NCI-H1694 treated with DMSO at 0.1 percent for 48 hours (cell line): ENCODE data around the gene RELN.

Experiments used
- DNase-seq: peaks from one replicate; lab custom pipeline; 2025; lab: John Stamatoyannopoulos, UW

Gene RELN

GRCh38 chr7:103989785-103990767 is 618 bp upstream of the RELN start:
- DNase-seq: peak; percentile 77

- DNase-seq: peak; percentile 47
Measured at GRCh38 chr7:103988468-103989199, 824 bp downstream of the RELN start.

GRCh38 chr7:103987451-103987850 is 2.0 kb downstream of the RELN start:
- no peak for DNase-seq

GRCh38 chr7:103985565-103986126 is 3.8 kb downstream of the RELN start:
- no peak for DNase-seq

- no peak for DNase-seq
Measured at GRCh38 chr7:103984050-103984449, 5.4 kb downstream of the RELN start.

- DNase-seq: no peak
Measured at GRCh38 chr7:103983201-103983977, 6.1 kb downstream of the RELN start.

GRCh38 chr7:103981003-103981423 is 8.4 kb downstream of the RELN start:
- DNase-seq: no peak

GRCh38 chr7:103972779-103973434 is 16.6 kb downstream of the RELN start:
- no peak for DNase-seq

- DNase-seq: no peak
Measured at GRCh38 chr7:103967401-103967800, 22.1 kb downstream of the RELN start.

- DNase-seq: no peak
Measured at GRCh38 chr7:103966593-103967277, 22.7 kb downstream of the RELN start.

GRCh38 chr7:103964269-103964668 is 25.2 kb downstream of the RELN start:
- DNase-seq: no peak

- no peak for DNase-seq
Measured at GRCh38 chr7:103962070-103962469, 27.4 kb downstream of the RELN start.

- no peak for DNase-seq
Measured at GRCh38 chr7:103958284-103958818, 31.1 kb downstream of the RELN start.

- no peak for DNase-seq
Measured at GRCh38 chr7:103955985-103956384, 33.5 kb downstream of the RELN start.

- DNase-seq: no peak
Measured at GRCh38 chr7:103952408-103952807, 37.0 kb downstream of the RELN start.

- DNase-seq: no peak
Measured at GRCh38 chr7:103951311-103951710, 38.1 kb downstream of the RELN start.

- no peak for DNase-seq
Measured at GRCh38 chr7:103949374-103949773, 40.1 kb downstream of the RELN start.

- no peak for DNase-seq
Measured at GRCh38 chr7:103947026-103947655, 42.3 kb downstream of the RELN start.

- DNase-seq: no peak
Measured at GRCh38 chr7:103944230-103944900, 45.1 kb downstream of the RELN start.
